Astrocyte (in vitro differentiated cells and primary cell): ENCODE results near the gene GCNA.

Experiments
- CTCF ChIP-seq: IDR thresholded peaks from 2 replicates; pipeline ENCODE4 v1.5.1; 2011; ENCODE audit warnings: low read depth, mild to moderate bottlenecking, inconsistent platforms, low read length, moderate library complexity; ENCODE audit not compliant: insufficient read depth
- EZH2 ChIP-seq: IDR thresholded peaks from 2 replicates; pipeline ENCODE4 v1.6.1; 2012; ENCODE audit warnings: mild to moderate bottlenecking, low read length, inconsistent platforms; ENCODE audit not compliant: insufficient read depth

- TF ChIP-seq CTCF (no peak), EZH2 (no peak)
Measured at GRCh38 chrX:71550578-71550977, 27.7 kb upstream of the GCNA start.
